GM12878 (cell line): Measurements from ENCODE around the gene SVIL. TPM values are rescaled to one million over a fixed set of nuclear protein-coding genes. Genes with fewer than 3 reads are reported as not detected.

ENCODE experiments used
- ATAC-seq: fragments of 200-7000 bp; cut with Tn5 transposase; 3 replicates; pipeline ENCODE4 v1.9.1; 2020; ENCODE audit warnings: mild to moderate bottlenecking, moderate library complexity
- BruUV-seq: library from RNA; stranded (reverse); fragments of 400-500 nt; replicated peaks from 2 replicates; lab custom pipeline; 2021; lab: Mats Ljungman, UMichigan
- CTCF ChIA-PET: fragments of 300-600 bp; sonication (Branson Sonifier 250); formaldehyde crosslinking; extraction: SDS; loops from one replicate; lab custom pipeline; 2021; ENCODE audit warnings: inconsistent platforms; lab: Yijun Ruan, JAX
- POLR2A ChIA-PET: fragments of 350-600 bp; formaldehyde crosslinking; extraction: SDS; loops from one replicate; lab custom pipeline; 2021; ENCODE audit warnings: inconsistent platforms; lab: Charles Lee
- RAD21 ChIA-PET: fragments of 300-600 bp; sonication (Branson Sonifier 250); formaldehyde crosslinking; loops from one replicate; lab custom pipeline; 2023; ENCODE audit warnings: antibody characterized with exemption; ENCODE audit not compliant: unreplicated experiment; lab: Charles Lee
- SMC1A ChIA-PET: fragments of 300-600 bp; sonication (Branson Sonifier 250); formaldehyde crosslinking; loops from one replicate; lab custom pipeline; 2023; ENCODE audit not compliant: unreplicated experiment, uncharacterized antibody; lab: Charles Lee
- DNase-seq: peaks from one replicate; pipeline ENCODE4 v3.0.0-alpha.2; 2011; ENCODE audit warnings: low read depth, low spot score
- FAIRE-seq: peaks from 3 replicates; lab custom pipeline; 2011; peaks lifted over from hg19 to GRCh38; lab: Jason Lieb, UNC
- H2AFZ ChIP-seq: 2 replicates; pipeline ENCODE4 v1.6.0; 2011; ENCODE audit warnings: low read depth, low read length, control low read depth; ENCODE audit not compliant: control insufficient read depth
- H3K27ac ChIP-seq: 2 replicates; pipeline ENCODE4 v1.5.1; 2011; ENCODE audit warnings: control low read depth; ENCODE audit not compliant: control insufficient read depth, insufficient read depth
- H3K27me3 ChIP-seq, 2 experiments: replicated peaks in 1 of 2; 2 replicates each; pipeline versions ENCODE4 v1.6.0 to v1.6.1; 2011; ENCODE audit warnings: low read length in 1 of 2; ENCODE audit not compliant: control insufficient read depth in 2 of 2, insufficient read depth in 2 of 2
- H3K36me3 ChIP-seq, 2 experiments: 2 replicates each; pipeline ENCODE4 v1.5.1; 2011; ENCODE audit warnings: low read length in 1 of 2; ENCODE audit not compliant: control insufficient read depth in 2 of 2, insufficient read depth in 2 of 2
- H3K4me1 ChIP-seq: 2 replicates; pipeline ENCODE4 v1.6.1; 2011; ENCODE audit warnings: mild to moderate bottlenecking, low read length, moderate library complexity, mixed read lengths; ENCODE audit not compliant: control insufficient read depth, insufficient read depth
- H3K4me2 ChIP-seq: 2 replicates; pipeline ENCODE4 v1.6.0; 2011; ENCODE audit warnings: control low read depth; ENCODE audit not compliant: control insufficient read depth, insufficient read depth
- H3K4me3 ChIP-seq: fragments of 200-600 bp; sonication (generic); 2 replicates; pipeline ENCODE4 v1.5.1; 2016
- H3K79me2 ChIP-seq: 2 replicates; pipeline ENCODE4 v1.6.0; 2011; ENCODE audit warnings: low read length; ENCODE audit not compliant: control insufficient read depth, insufficient read depth
- H3K9ac ChIP-seq: 2 replicates; pipeline ENCODE4 v1.8.0; 2011; ENCODE audit warnings: low read length, control low read depth, mixed read lengths; ENCODE audit not compliant: control insufficient read depth, insufficient read depth
- H3K9me3 ChIP-seq: replicated peaks from 3 replicates; pipeline ENCODE4 v1.5.1; 2011; ENCODE audit warnings: mild to moderate bottlenecking, low read length; ENCODE audit not compliant: control insufficient read depth, insufficient read depth
- H4K20me1 ChIP-seq: 2 replicates; pipeline ENCODE4 v1.6.0; 2011; ENCODE audit not compliant: control insufficient read depth, insufficient read depth
- BMI1 ChIP-seq: fragments of 450-650 bp; IDR thresholded peaks from 2 replicates; pipeline ENCODE4 v1.6.1; 2016; ENCODE audit warnings: mild to moderate bottlenecking, moderate library complexity, borderline replicate concordance
- CEBPB ChIP-seq, 2 experiments: fragments of 150-350 bp in 1 of 2; IDR thresholded peaks; 2 replicates each; pipeline ENCODE4 v1.6.1; 2012 to 2014; ENCODE audit warnings: low read depth in 2 of 2, low read length in 2 of 2, borderline replicate concordance in 1 of 2, inconsistent platforms in 1 of 2
- NFYB ChIP-seq: IDR thresholded peaks from 2 replicates; pipeline ENCODE4 v1.6.1; 2011; ENCODE audit warnings: low read depth, mild to moderate bottlenecking, low read length, improper control_type of control experiment, moderate library complexity; ENCODE audit not compliant: insufficient read depth
- NKRF ChIP-seq: fragments of 450-650 bp; conservative IDR thresholded peaks from 2 replicates; pipeline ENCODE4 v1.6.1; 2017; ENCODE audit warnings: mild to moderate bottlenecking, moderate library complexity
- PRDM15 ChIP-seq: fragments of 450-650 bp; formaldehyde crosslinking; IDR thresholded peaks from 2 replicates; pipeline ENCODE4 v1.4.0; 2020; ENCODE audit warnings: mild to moderate bottlenecking, moderate library complexity
- TCF12 ChIP-seq: IDR thresholded peaks from 2 replicates; pipeline ENCODE4 v1.6.1; 2011; ENCODE audit warnings: low read depth, mild to moderate bottlenecking, low read length
- USF2 ChIP-seq: IDR thresholded peaks from 2 replicates; pipeline ENCODE4 v1.6.1; 2011; ENCODE audit warnings: low read depth, low read length, improper control_type of control experiment, borderline replicate concordance
- ZNF687 ChIP-seq: fragments of 450-650 bp; IDR thresholded peaks from 2 replicates; pipeline ENCODE4 v1.6.1; 2017; ENCODE audit warnings: mild to moderate bottlenecking, moderate library complexity
- WGBS: methylation state at CpG from one replicate; pipeline ENCODE4 v1.1.6; 2016; ENCODE audit warnings: low lambda C conversion rate; ENCODE audit not compliant: insufficient replicate concordance, insufficient coverage; ENCODE audit errors: missing lambda C conversion rate; 5-methylcytosine and 5-hydroxymethylcytosine counted together
- in situ Hi-C: fragments of 300-500 bp; cut with MboI; formaldehyde crosslinking; loops from 9 replicates; pipeline ENCODE4 v1.14.3; 2018; ENCODE audit warnings: mixed read lengths
- intact Hi-C: fragments of 100-400 bp; cut with micrococcal nuclease; formaldehyde crosslinking; loops from one replicate; pipeline ENCODE4 v1.14.2; 2022; ENCODE audit not compliant: unreplicated experiment
- polyA plus RNA-seq, 11 experiments: library from polyadenylated mRNA; depleted of rRNA in 4 of 11; unstranded in 6 of 11; stranded (reverse) in 5 of 11; fragments of >200 nt; fragmentation: Nextera tagmentation in 4 of 11; fragmentation: Illumina TruSeq in 1 of 11; extraction: Ambion mirVana in 4 of 11; extraction: Trizol in 1 of 11; gene quantifications; 1 replicate in 1 of 11; 2 replicates in 10 of 11; pipeline versions ENCODE4 v1.2.1 to v1.2.3, GENCODE V29; 2011 to 2016; ENCODE audit warnings: inconsistent platforms in 2 of 11, missing spikeins in 2 of 11, low read depth in 1 of 11
- total RNA-seq, 4 experiments: library from RNA; depleted of rRNA in 3 of 4; stranded (reverse); fragments of >200 nt in 3 of 4; fragmentation: Illumina TruSeq in 1 of 4; extraction: Trizol in 1 of 4; gene quantifications; 2 replicates each; pipeline versions ENCODE4 v1.2.1 to v1.2.3, GENCODE V29; 2013 to 2021

SVIL gene
- total and polyA plus RNA-seq, 10 of the 15 experiments (the other 5 are each of a cell fraction or from before 2014, with no cell fraction given): 0.22 to 1.9 (median 0.87) TPM

GRCh38 chr10:29479981-29480954, 154.5 kb downstream of the SVIL start:
- ATAC-seq (no peak), DNase-seq (no peak), FAIRE-seq (peak; percentile 27)
- intact Hi-C loops (no loop called here), in situ Hi-C loops (no loop called here)
- Histone ChIP-seq H3K4me1 (no peaks in the 10 kb centered on the region), H3K9ac (no peak overlapping the region), H3K27me3 (no peaks in the 10 kb centered on the region), H3K4me3 (no peak overlapping the region), H3K36me3 (peaks cover 0 to 2% of the 10 kb centered on the region in 2 experiments; a peak in 1 of 4 replicates), H3K79me2 (no peaks in the 10 kb centered on the region), H3K27ac (no peak overlapping the region), H3K4me2 (no peak overlapping the region), H4K20me1 (no peaks in the 10 kb centered on the region), H3K9me3 (no peaks in the 10 kb centered on the region), H2AFZ (no peak overlapping the region)
- SMC1A ChIA-PET: interaction anchor here (0.6 kb wide), 1 partner anchor 1357 kb away, joined by 3 read pairs; no protein-coding TSS in a partner anchor
- no TSS peak for BruUV-seq
- CTCF ChIA-PET: interaction anchor here (1.0 to 1.3 kb wide), 3 partner anchors 9 to 34 kb away, joined by 3 to 4 read pairs (median 4); no protein-coding TSS in a partner anchor
- RAD21 ChIA-PET: no interaction called here
- WGBS: 66% methylated on average over 28 of the region's 28 CpGs
- POLR2A ChIA-PET: no interaction called here
- no peak for TF ChIP-seq NKRF
- no peak for TF ChIP-seq USF2
- no peak for TF ChIP-seq NFYB
- TF ChIP-seq CEBPB (IDR thresholded peaks at IDR 0.05; ENCODE audit: borderline replicate concordance in 1 of 2, low read depth in 2 of 2, low read length in 2 of 2): no peak
- TF ChIP-seq TCF12: no peak
- no peak for TF ChIP-seq PRDM15
- TF ChIP-seq ZNF687: no peak
- no peak for TF ChIP-seq BMI1
